Astrocyte of the cerebellum (primary cell): ENCODE data around the gene RAB44.

Experiments
- DNase-seq: peaks from one replicate; pipeline ENCODE4 v3.0.0-alpha.2; 2011; ENCODE audit warnings: low read depth
- H3K4me3 ChIP-seq: 2 replicates; pipeline ENCODE4 v1.5.1; 2011; ENCODE audit warnings: mild to moderate bottlenecking, low read depth, low read length, moderate library complexity
- CTCF ChIP-seq: IDR thresholded peaks from 2 replicates; pipeline ENCODE4 v1.5.1; 2012; ENCODE audit warnings: low read length, low read depth, moderate library complexity, mild to moderate bottlenecking; ENCODE audit errors: missing control alignments
- in situ Hi-C: cut with HindIII; loops from 2 replicates; pipeline ENCODE4 v1.10.0; 2017; ENCODE audit warnings: low sequenced_read_pairs

The RAB44 gene

DNA sequence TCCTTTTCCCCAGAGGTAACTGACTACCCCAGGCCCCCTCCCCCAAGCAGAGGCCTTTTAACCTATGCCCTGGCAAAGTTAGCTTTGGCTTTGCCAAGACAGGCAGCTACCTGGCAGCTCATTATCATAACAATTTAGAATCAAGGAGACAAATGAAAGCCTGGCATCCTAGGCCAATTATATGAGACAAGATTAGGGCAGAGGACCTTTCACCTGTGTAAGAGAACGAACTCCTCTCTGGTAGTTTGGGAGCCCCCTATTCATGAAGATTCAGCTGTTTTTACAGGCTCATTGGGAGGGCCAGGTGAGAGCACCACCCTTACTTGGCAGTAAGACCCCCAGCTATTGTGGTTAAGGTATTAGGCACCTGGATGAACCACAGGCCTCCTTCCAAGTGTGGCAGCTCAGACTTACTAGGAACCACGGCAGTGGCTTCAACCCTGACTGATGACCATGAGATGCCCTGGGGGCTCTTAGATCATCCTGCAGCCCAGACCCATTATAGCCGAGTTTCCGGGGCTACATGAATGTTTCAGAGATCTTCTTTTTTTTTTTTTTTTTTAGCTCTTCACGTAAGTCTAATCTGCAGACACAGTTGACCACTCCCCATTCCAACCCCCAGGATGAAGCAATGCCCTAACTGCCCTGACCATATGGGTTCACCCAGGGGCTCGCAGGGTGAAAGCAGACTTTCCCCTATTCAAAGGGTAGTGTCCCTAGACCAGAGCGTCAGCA lies 56.2 kb downstream of the RAB44 start:
- no peak for TF ChIP-seq CTCF
- in situ Hi-C loops, result loop anchor here (10.0 kb wide), 1 partner anchor 91 kb away; no protein-coding TSS in a partner anchor

GRCh38 chr6:36754582-36755434 lies 57.2 kb downstream of the RAB44 start:
- no peak for DNase-seq
- H3K4me3 ChIP-seq, result no peak overlapping the region
- TF ChIP-seq CTCF, result no peak
- in situ Hi-C loops, result loop anchor here (5.0 to 10.0 kb wide), 3 partner anchors 57 to 133 kb away; no protein-coding TSS in a partner anchor

More for the DNA sequence above, 56.2 kb downstream of the RAB44 start:
- DNase-seq, result no peak
- no peak overlapping the region for H3K4me3 ChIP-seq

GRCh38 chr6:36755435-36756348 lies 58.1 kb downstream of the RAB44 start:
- no peak for TF ChIP-seq CTCF
- DNase-seq, result no peak
- in situ Hi-C loops, result loop anchor here (5.0 to 10.0 kb wide), 3 partner anchors 57 to 133 kb away; no protein-coding TSS in a partner anchor
- H3K4me3 ChIP-seq, result no peak overlapping the region

GRCh38 chr6:36756786-36757185 lies 59.2 kb downstream of the RAB44 start:
- no peak for DNase-seq
- in situ Hi-C loops, result loop anchor here (5.0 to 10.0 kb wide), 3 partner anchors 56 to 134 kb away; no protein-coding TSS in a partner anchor
- no peak for TF ChIP-seq CTCF
- H3K4me3 ChIP-seq, result no peak overlapping the region

DNA sequence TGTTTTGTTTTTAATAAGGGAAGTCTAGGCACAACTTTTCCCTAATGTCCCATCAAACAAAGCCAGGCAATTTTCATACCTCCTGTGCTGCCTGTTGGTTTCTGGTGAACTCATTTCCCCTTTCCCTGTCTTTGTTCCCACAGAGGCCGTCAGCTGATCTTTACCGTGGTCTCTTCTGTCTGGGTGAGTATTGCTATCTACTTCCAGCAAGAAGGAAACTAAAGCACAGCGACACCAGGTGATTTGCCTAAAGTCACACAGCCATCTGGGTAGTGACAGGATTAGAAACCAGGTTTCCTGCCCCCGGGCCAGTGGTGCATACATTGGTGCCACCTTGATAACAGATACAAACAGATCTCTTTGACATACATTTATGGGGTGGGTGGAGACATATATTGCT lies 59.6 kb downstream of the RAB44 start:
- TF ChIP-seq CTCF, result no peak
- no peak overlapping the region for H3K4me3 ChIP-seq
- in situ Hi-C loops, result loop anchor here (5.0 to 10.0 kb wide), 3 partner anchors 55 to 135 kb away; no protein-coding TSS in a partner anchor
- DNase-seq, result no peak
